HepG2 (cell line): ENCODE data around the gene NAA25. TPM values are rescaled to one million over a fixed set of nuclear protein-coding genes. Genes with fewer than 3 reads are reported as not detected.

Source experiments
- ATF1 ChIP-seq: IDR thresholded peaks from 2 replicates; pipeline ENCODE4 v1.6.1; 2016; ENCODE audit warnings: mild to moderate bottlenecking, control low read depth
- HIC2 ChIP-seq: sonication (generic); formaldehyde crosslinking; IDR thresholded peaks from 2 replicates; pipeline ENCODE4 v1.9.0; 2022; ENCODE audit warnings: low read depth, missing genetic modification reagents
- HNF1A ChIP-seq, 2 experiments: sonication (generic) in 1 of 2; formaldehyde crosslinking in 1 of 2; IDR thresholded peaks; 2 replicates each; pipeline versions ENCODE4 v1.4.0 to v1.6.1; 2016 to 2020; ENCODE audit warnings: borderline replicate concordance in 1 of 2, low read depth in 1 of 2, mild to moderate bottlenecking in 1 of 2, missing genetic modification reagents in 1 of 2
- HOXA5 ChIP-seq: sonication (generic); formaldehyde crosslinking; IDR thresholded peaks from 2 replicates; pipeline ENCODE4 v1.4.0; 2020; ENCODE audit warnings: missing genetic modification reagents
- IKZF5 ChIP-seq: IDR thresholded peaks from 2 replicates; pipeline ENCODE4 v1.6.1; 2018; ENCODE audit warnings: missing genetic modification reagents, mild to moderate bottlenecking, missing compliant biosample characterization
- ISL2 ChIP-seq: sonication (generic); formaldehyde crosslinking; IDR thresholded peaks from 2 replicates; pipeline ENCODE4 v1.5.0; 2020; ENCODE audit warnings: missing genetic modification reagents
- NFE2 ChIP-seq: sonication (generic); formaldehyde crosslinking; IDR thresholded peaks from 2 replicates; pipeline ENCODE4 v1.4.0; 2020; ENCODE audit warnings: missing genetic modification reagents
- NONO ChIP-seq, 2 experiments: fragments of 450-650 bp in 1 of 2; sonication (generic) in 1 of 2; formaldehyde crosslinking in 1 of 2; IDR thresholded peaks in 1 of 2; conservative IDR thresholded peaks in 1 of 2; 2 replicates each; pipeline versions ENCODE4 v1.6.1 to v1.8.0; 2017 to 2022; ENCODE audit warnings: mild to moderate bottlenecking in 1 of 2, missing genetic modification reagents in 1 of 2, moderate library complexity in 1 of 2
- RBAK ChIP-seq: sonication (generic); formaldehyde crosslinking; IDR thresholded peaks from 2 replicates; pipeline ENCODE4 v1.5.1; 2020; ENCODE audit warnings: mild to moderate bottlenecking, missing genetic modification reagents
- RFX5 ChIP-seq: IDR thresholded peaks from 2 replicates; pipeline ENCODE4 v1.6.1; 2011; ENCODE audit warnings: low read depth, low read length, improper control_type of control experiment
- SRSF1 ChIP-seq: fragments of 200-400 bp; formaldehyde crosslinking; optimal IDR thresholded peaks from 2 replicates; pipeline ENCODE3; 2017; ENCODE audit warnings: mild to moderate bottlenecking, low read depth, low read length, moderate library complexity
- ZBTB8A ChIP-seq: sonication (generic); formaldehyde crosslinking; IDR thresholded peaks from 2 replicates; pipeline ENCODE4 v1.4.0; 2020; ENCODE audit warnings: mild to moderate bottlenecking, low read depth, missing genetic modification reagents, borderline replicate concordance
- ZNF292 ChIP-seq: sonication (generic); formaldehyde crosslinking; IDR thresholded peaks from 2 replicates; pipeline ENCODE4 v1.8.1; 2022; ENCODE audit warnings: mild to moderate bottlenecking, low read depth, missing genetic modification reagents, borderline replicate concordance
- ZNF30 ChIP-seq: sonication (generic); formaldehyde crosslinking; IDR thresholded peaks from 2 replicates; pipeline ENCODE4 v1.5.0; 2020; ENCODE audit warnings: mild to moderate bottlenecking, missing genetic modification reagents
- ZNF350 ChIP-seq: sonication (generic); formaldehyde crosslinking; IDR thresholded peaks from 2 replicates; pipeline ENCODE4 v1.4.0; 2020; ENCODE audit warnings: mild to moderate bottlenecking, low read depth, missing genetic modification reagents, borderline replicate concordance
- ZNF362 ChIP-seq: sonication (generic); formaldehyde crosslinking; IDR thresholded peaks from 2 replicates; pipeline ENCODE4 v1.4.0; 2020; ENCODE audit warnings: missing genetic modification reagents, mild to moderate bottlenecking, borderline replicate concordance
- ZNF441 ChIP-seq: sonication (generic); formaldehyde crosslinking; IDR thresholded peaks from 2 replicates; pipeline ENCODE4 v1.7.0; 2021; ENCODE audit warnings: missing genetic modification reagents, borderline replicate concordance
- ZNF547 ChIP-seq: sonication (generic); formaldehyde crosslinking; IDR thresholded peaks from 2 replicates; pipeline ENCODE4 v1.5.1; 2020; ENCODE audit warnings: mild to moderate bottlenecking, missing genetic modification reagents
- polyA plus RNA-seq, 8 experiments: library from polyadenylated mRNA; depleted of rRNA in 3 of 8; stranded (reverse) in 7 of 8; unstranded in 1 of 8; fragments of >200 nt; fragmentation: Illumina TruSeq in 4 of 8; extraction: Trizol in 4 of 8; gene quantifications; 2 replicates each; pipeline versions ENCODE4 v1.2.1 to v1.2.3, GENCODE V29; 2011 to 2016; ENCODE audit warnings: low read depth in 4 of 8, missing spikeins in 1 of 8, mixed read lengths in 1 of 8; ENCODE audit not compliant: insufficient read depth in 1 of 8
- total RNA-seq, 5 experiments: library from RNA; depleted of rRNA; stranded (reverse); fragments of >200 nt; fragmentation: Illumina TruSeq; extraction: Trizol; gene quantifications; 2 replicates each; pipeline ENCODE4 v1.2.3, GENCODE V29; 2016; ENCODE audit warnings: low read depth in 1 of 5

Gene NAA25
- total and polyA plus RNA-seq, 2 of the 13 experiments (the other 11 are each of a cell fraction or from before 2014, with no cell fraction given), result 11.4 to 32.0 TPM

- TF ChIP-seq HNF1A (IDR thresholded peaks at IDR 0.05; ENCODE audit: low read depth) (no peak), HNF1A (CRISPR knock-in tag; IDR thresholded peaks at IDR 0.05; ENCODE audit: borderline replicate concordance) (peak; percentile 28; the same call in 1 of the 2 replicates), RFX5 (no peak), NONO (IDR thresholded peaks at IDR 0.05) (no peak), NONO (CRISPR knock-in tag; conservative IDR thresholded peaks at IDR 0.05) (peak; percentile 48; the same call in 1 of the 2 replicates), ZNF547 (peak; percentile 88), SRSF1 (peak; percentile 77), RBAK (CRISPR knock-in tag) (no peak), NFE2 (no peak), HIC2 (CRISPR knock-in tag) (no peak), ATF1 (CRISPR knock-in tag) (peak; percentile 36; the same call in 1 of the 2 replicates), ZNF350 (CRISPR knock-in tag) (peak; percentile 81), ZNF362 (CRISPR knock-in tag) (no peak), ZNF30 (CRISPR knock-in tag) (0 out of 2 replicates have a peak, but pooled peaks have one; percentile 50), ZBTB8A (CRISPR knock-in tag) (no peak; the same call in 1 of the 2 replicates), ISL2 (CRISPR knock-in tag) (0 out of 2 replicates have a peak, but pooled peaks have one; percentile 26), ZNF292 (CRISPR knock-in tag) (peak; percentile 90), IKZF5 (CRISPR knock-in tag) (peak; percentile 48; the same call in 1 of the 2 replicates), HOXA5 (CRISPR knock-in tag) (peak; percentile 23; the same call in 1 of the 2 replicates), ZNF441 (CRISPR knock-in tag) (peak; percentile 76)
Observed at GRCh38 chr12:112125250-112125999, 16.8 kb upstream of the NAA25 start, which contains the start of gene TRAFD1 (continued).
